Stimulated activated CD8-positive, alpha-beta memory T cell treated with anti-CD3 and anti-CD28 coated beads, Interleukin-2, amount 100 ng/mL, for 1 hour (primary cell): ENCODE measurements around the gene TSPY1.
"Not testable (repeated sequence)": the region's sequence is repeated elsewhere in the genome, so short reads cannot be mapped to it uniquely, and the experiment has no call there.

ENCODE experiments used
- DNase-seq, 2 donors: peaks; one replicate each; pipeline ENCODE4 v3.0.0-alpha.2; 2020; ENCODE audit warnings: low read depth in 2 of 2

The TSPY1 gene

GRCh38 chrY:9466655-9467054 lies at the start of gene TSPY1:
Gene TSPY1 (plus strand): TSS chrY:9466955. CDS start chrY:9467001, 46 bp downstream.
- DNase-seq: not testable (repeated sequence)

- DNase-seq: not testable (repeated sequence)
Measured at GRCh38 chrY:9486967-9487366, 20.2 kb downstream of the TSPY1 start, which contains the start of gene TSPY9. Gene TSPY9 (plus strand): TSS chrY:9487267. CDS start chrY:9487313, 46 bp downstream.

GRCh38 chrY:9504396-9504795 lies 37.6 kb downstream of the TSPY1 start:
- DNase-seq: not testable (repeated sequence)

GRCh38 chrY:9516287-9516686 lies 49.5 kb downstream of the TSPY1 start:
- not testable (repeated sequence) for DNase-seq
